Left hindlimb (tissue), 1 donor: ENCODE results near the gene FLT3.
A peak's percentile ranks its signal among the peaks of the same experiment; 100 is the strongest.

Experiments used
- DNase-seq: peaks from one replicate; pipeline ENCODE4 v3.0.0-alpha.2; 2018

FLT3 gene

GRCh38 chr13:27956576-27957300, 143.6 kb downstream of the FLT3 start:
- no peak for DNase-seq

- no peak for DNase-seq
Observed at GRCh38 chr13:27955014-27955591, 145.3 kb downstream of the FLT3 start.

GRCh38 chr13:27954406-27954851, 145.9 kb downstream of the FLT3 start:
- DNase-seq, result no peak

GRCh38 chr13:27953676-27954405, 146.5 kb downstream of the FLT3 start:
- peak; percentile 77 for DNase-seq
